Epithelial cell of prostate (primary cell): Measurements from ENCODE around the gene SCFD2.

Experiments used
- DNase-seq: peaks from one replicate; pipeline ENCODE4 v3.0.0-alpha.2; 2011; ENCODE audit warnings: low read depth, low spot score
- H3K27ac ChIP-seq: fragments of 450-650 bp; 2 replicates; pipeline ENCODE4 v1.5.1; 2017; ENCODE audit warnings: mild to moderate bottlenecking

SCFD2 gene

GRCh38 chr4:52947401-52948056, 418.3 kb downstream of the SCFD2 start:
- no peak overlapping the region for H3K27ac ChIP-seq
- no peak for DNase-seq

- no peak for DNase-seq
- H3K27ac ChIP-seq: no peak overlapping the region
Measured at GRCh38 chr4:52946855-52947254, 419.0 kb downstream of the SCFD2 start.

- DNase-seq: no peak
- no peak overlapping the region for H3K27ac ChIP-seq
Measured at GRCh38 chr4:52945982-52946381, 419.9 kb downstream of the SCFD2 start.

GRCh38 chr4:52945326-52945898, 420.4 kb downstream of the SCFD2 start:
- no peak for DNase-seq
- H3K27ac ChIP-seq: no peak overlapping the region

GRCh38 chr4:52943677-52944076, 422.2 kb downstream of the SCFD2 start:
- no peak for DNase-seq
- H3K27ac ChIP-seq: no peak overlapping the region

GRCh38 chr4:52942936-52943335, 422.9 kb downstream of the SCFD2 start:
- no peak overlapping the region for H3K27ac ChIP-seq
- DNase-seq: no peak

- DNase-seq: no peak
Measured at GRCh38 chr4:52941450-52941849, 424.4 kb downstream of the SCFD2 start.

GRCh38 chr4:52939739-52940138, 426.1 kb downstream of the SCFD2 start:
- no peak for DNase-seq
- H3K27ac ChIP-seq: no peak overlapping the region

More at GRCh38 chr4:52941450-52941849, 424.4 kb downstream of the SCFD2 start:
- no peak overlapping the region for H3K27ac ChIP-seq

- DNase-seq: no peak
- no peak overlapping the region for H3K27ac ChIP-seq
Measured at GRCh38 chr4:52939325-52939724, 426.5 kb downstream of the SCFD2 start.

- DNase-seq: no peak
- no peak overlapping the region for H3K27ac ChIP-seq
Measured at GRCh38 chr4:52937829-52938228, 428.0 kb downstream of the SCFD2 start.

GRCh38 chr4:52936729-52937128, 429.1 kb downstream of the SCFD2 start:
- H3K27ac ChIP-seq: no peak overlapping the region
- no peak for DNase-seq

GRCh38 chr4:52935317-52935716, 430.5 kb downstream of the SCFD2 start:
- no peak for DNase-seq
- no peak overlapping the region for H3K27ac ChIP-seq

GRCh38 chr4:52933738-52934137, 432.1 kb downstream of the SCFD2 start:
- H3K27ac ChIP-seq: no peak overlapping the region
- DNase-seq: no peak

- no peak for DNase-seq
- H3K27ac ChIP-seq: no peak overlapping the region
Measured at GRCh38 chr4:52932591-52933470, 433.0 kb downstream of the SCFD2 start.

- DNase-seq: no peak
- no peak overlapping the region for H3K27ac ChIP-seq
Measured at GRCh38 chr4:52931243-52931642, 434.6 kb downstream of the SCFD2 start.

GRCh38 chr4:52926196-52926974, 439.5 kb downstream of the SCFD2 start:
- H3K27ac ChIP-seq: no peak overlapping the region
- no peak for DNase-seq

GRCh38 chr4:52925531-52925968, 440.3 kb downstream of the SCFD2 start:
- no peak overlapping the region for H3K27ac ChIP-seq
- no peak for DNase-seq

- no peak for DNase-seq
- H3K27ac ChIP-seq: no peak overlapping the region
Measured at GRCh38 chr4:52919461-52919860, 446.4 kb downstream of the SCFD2 start.

GRCh38 chr4:52917817-52918216, 448.0 kb downstream of the SCFD2 start:
- DNase-seq: no peak
- H3K27ac ChIP-seq: no peak overlapping the region

- DNase-seq: no peak
- H3K27ac ChIP-seq: no peak overlapping the region
Measured at GRCh38 chr4:52915730-52916300, 450.0 kb downstream of the SCFD2 start.
